Brain pericyte (primary cell): Measurements from ENCODE around the gene HOXC11.

Source experiments
- DNase-seq: peaks from one replicate; pipeline ENCODE4 v3.0.0-alpha.2; 2012; ENCODE audit warnings: low read depth, low spot score

HOXC11 gene

DNA sequence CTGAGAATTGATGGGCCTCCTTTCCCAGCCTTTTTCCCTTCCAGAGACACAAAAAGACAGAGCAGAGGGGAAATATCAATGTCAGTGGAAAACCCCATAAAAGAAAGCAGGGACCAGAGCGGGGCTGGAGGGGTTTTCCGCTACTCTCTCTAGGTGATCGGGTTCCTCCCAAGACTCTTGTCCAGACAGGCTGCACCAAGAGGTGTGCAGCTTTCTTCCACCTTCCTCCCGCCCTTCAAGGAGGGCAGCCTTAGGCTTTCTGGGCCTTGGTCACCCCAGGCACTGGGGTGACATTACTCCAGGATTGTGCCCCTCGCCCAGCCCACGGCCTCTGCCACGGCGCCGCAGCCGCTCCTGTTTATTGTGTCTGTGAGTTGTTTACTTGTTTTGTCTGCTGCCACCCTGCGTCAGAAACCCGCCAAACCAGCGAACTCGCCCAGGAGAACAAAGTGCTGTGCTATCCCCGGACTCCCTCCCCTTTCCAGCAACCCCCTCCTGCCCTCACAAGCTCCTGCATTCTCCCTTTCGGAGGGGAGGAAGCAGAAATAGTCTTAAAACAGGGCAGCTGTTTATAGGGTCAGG lies 48.6 kb downstream of the HOXC11 start:
- DNase-seq = no peak

DNA sequence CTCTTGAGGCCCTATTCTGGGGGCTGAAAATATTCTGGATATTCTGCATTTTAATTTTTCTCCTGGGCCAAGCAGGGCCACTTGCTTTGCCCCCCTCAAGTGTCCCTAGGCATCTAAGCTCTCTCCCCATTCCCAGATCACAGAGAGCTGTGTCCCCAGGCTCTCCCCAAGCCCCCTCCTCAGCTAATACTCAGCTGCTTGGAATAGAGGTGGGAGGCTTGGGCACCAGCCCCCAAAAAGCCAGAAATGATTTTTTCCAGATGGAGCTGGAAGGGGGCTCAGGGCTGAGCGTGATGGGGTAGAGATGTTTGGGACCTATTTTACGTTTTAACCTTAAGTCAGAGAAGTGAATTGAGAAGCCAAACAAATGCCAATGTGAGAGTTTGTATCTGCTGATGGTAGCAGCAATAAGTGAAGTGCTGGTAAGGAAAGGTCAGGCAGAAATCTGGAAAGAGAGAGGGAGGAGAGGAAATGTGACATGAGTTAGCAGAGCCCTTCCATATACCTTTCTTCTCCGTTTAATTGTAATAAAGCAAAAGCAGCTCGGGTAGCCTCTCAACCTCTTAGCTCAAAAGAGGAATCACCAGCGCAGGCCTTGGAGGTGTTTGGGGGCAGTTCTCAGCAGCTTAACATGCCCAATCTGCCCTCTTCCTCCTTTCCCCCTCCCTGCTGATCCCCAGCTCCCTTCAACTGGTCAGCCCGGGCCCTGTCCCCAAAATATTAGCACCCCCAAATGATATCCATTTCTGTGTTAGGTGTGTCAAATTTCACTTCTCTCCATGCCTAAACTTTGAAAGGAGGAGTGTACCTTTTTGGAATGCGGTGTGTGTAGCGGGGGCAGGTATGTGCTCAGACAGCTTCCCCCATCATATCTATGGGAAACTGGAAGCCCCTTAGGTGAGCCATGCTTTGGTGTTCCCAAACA lies 50.3 kb downstream of the HOXC11 start:
- no peak for DNase-seq

- DNase-seq = no peak
Observed at GRCh38 chr12:54024127-54024526, 51.2 kb downstream of the HOXC11 start.

DNA sequence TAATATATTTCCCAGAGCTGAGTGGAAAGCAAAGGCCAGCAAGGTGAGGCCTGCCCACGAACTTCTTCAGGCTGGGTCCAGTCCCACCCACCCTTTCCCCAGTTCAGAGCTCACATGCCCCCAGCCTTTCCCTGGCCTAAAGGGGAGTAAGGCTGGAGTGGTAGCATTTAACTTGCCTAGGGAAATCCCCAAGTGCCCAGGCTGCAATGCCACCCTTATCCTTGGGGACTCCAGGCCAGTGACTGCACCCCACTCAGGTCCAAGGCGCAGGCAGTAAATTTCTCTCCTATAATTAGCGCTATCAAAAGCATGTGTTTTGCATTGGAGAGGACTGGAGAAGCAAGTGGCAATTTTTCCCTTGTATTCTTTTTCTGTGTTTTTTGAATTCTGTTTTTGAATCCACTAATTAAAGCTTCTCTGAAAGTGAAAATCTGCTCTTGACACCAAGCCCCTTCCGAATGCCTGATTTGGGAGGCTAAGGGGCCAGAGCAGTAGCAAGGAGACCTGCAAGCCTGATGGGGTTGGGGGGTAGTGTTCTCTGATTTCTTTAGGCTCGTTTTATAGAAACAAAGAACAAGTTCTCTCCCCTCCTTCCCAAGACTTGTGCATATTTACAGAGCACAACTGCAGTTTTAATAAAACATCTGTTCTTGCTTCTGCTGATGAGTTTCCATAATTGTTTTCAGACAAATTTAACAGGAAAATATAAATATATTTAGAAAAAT lies 51.8 kb downstream of the HOXC11 start:
- no peak for DNase-seq

DNA sequence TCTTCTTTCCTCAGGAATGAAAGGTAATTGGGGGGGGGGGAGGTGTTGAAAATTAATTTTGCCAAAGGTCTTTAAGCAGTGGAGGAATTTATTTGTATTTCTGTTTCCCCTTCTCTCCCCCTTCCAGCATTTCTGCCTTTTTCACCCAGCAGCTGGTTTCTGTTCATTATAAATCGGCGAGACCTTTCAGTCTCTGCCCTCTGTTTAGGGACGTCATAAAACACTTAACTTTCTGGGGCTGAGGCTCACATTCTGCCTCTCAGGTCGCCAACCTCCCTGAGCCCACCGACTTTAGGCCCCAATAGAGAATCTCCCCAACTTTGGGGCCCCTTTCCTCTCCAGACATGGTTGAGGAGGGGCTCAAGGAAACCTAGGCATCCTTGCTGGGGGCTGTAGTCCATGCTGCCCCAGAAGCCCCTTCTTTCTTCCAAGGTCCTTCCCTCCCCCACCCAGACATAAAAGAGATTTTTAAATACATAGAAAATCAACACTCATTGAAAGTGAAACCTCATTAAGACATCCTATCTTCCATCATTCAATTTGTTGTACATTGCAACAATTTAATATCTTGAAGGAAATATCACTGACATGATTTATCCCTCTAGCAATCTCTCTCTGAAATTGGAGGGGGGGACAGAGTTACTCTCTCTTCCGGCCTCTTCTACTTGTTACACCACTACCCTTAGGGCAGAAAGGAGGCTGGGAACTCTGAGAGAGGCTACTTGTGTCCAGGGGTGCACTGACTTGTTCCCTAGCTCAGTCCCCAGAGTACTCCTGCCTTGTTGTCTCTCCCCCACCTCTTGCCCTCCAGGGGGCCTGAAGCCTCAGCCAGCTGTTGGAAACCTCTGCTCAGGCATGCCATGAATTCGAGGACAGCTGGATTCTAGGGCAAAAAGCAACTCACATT lies 52.8 kb downstream of the HOXC11 start:
- no peak for DNase-seq

- no peak for DNase-seq
Observed at GRCh38 chr12:54026640-54027441, 53.9 kb downstream of the HOXC11 start.
